IPS DF 6.9 (cell line): Measurements from ENCODE around the gene SCRN2.

Experiments used
- DNase-seq: peaks from one replicate; pipeline ENCODE4 v3.0.0-alpha.2; 2013; ENCODE audit warnings: low read depth, low spot score
- H3K27ac ChIP-seq: one replicate; pipeline ENCODE4 v1.5.1; 2013; ENCODE audit warnings: low read length, control low read depth
- H3K27me3 ChIP-seq: 2 replicates; pipeline ENCODE4 v1.6.1; 2013; ENCODE audit warnings: mild to moderate bottlenecking, low read length; ENCODE audit not compliant: control insufficient read depth, insufficient read depth
- H3K36me3 ChIP-seq: 2 replicates; pipeline ENCODE4 v1.6.1; 2013; ENCODE audit warnings: low read length; ENCODE audit not compliant: control insufficient read depth, insufficient read depth
- H3K4me1 ChIP-seq: 2 replicates; pipeline ENCODE4 v1.6.1; 2013; ENCODE audit warnings: low read length; ENCODE audit not compliant: control insufficient read depth, insufficient read depth
- H3K4me3 ChIP-seq: 2 replicates; pipeline ENCODE4 v1.5.1; 2013; ENCODE audit warnings: mild to moderate bottlenecking, low read length
- H3K9me3 ChIP-seq: 2 replicates; pipeline ENCODE4 v1.6.1; 2013; ENCODE audit warnings: low read length, inconsistent platforms; ENCODE audit not compliant: control insufficient read depth, insufficient read depth
- WGBS: extraction: QIAGEN DNeasy Blood & Tissue Kit; methylation state at CpG from one replicate; pipeline ENCODE4 v1.1.7; 2013; ENCODE audit warnings: mixed read lengths, missing lambda C conversion rate; ENCODE audit not compliant: insufficient read length, insufficient coverage; 5-methylcytosine and 5-hydroxymethylcytosine counted together

The SCRN2 gene

GRCh38 chr17:47853616-47854015, 12.5 kb upstream of the SCRN2 start:
- DNase-seq: no peak
- Histone ChIP-seq H3K36me3 (no peaks in the 10 kb centered on the region), H3K9me3 (no peaks in the 10 kb centered on the region), H3K4me1 (peaks cover 2% of the 10 kb centered on the region; the same call in 1 of the 2 replicates), H3K4me3 (no peak overlapping the region), H3K27me3 (peaks cover 48% of the 10 kb centered on the region), H3K27ac (no peak overlapping the region)
- WGBS: no CpG with 5 or more reads among the region's 5 CpGs

- Histone ChIP-seq H3K4me1 (peaks cover 3% of the 10 kb centered on the region; the same call in 1 of the 2 replicates), H3K36me3 (no peaks in the 10 kb centered on the region), H3K9me3 (no peaks in the 10 kb centered on the region), H3K27ac (no peak overlapping the region), H3K4me3 (peak overlapping the region; percentile 21; the same call in 1 of the 2 replicates), H3K27me3 (peaks cover 54% of the 10 kb centered on the region)
- no peak for DNase-seq
- WGBS: no CpG with 5 or more reads among the region's 32 CpGs
Measured at GRCh38 chr17:47852113-47852949, 11.3 kb upstream of the SCRN2 start.

GRCh38 chr17:47851764-47852112, 10.7 kb upstream of the SCRN2 start:
- no peaks in the 10 kb centered on the region for H3K9me3 ChIP-seq
- DNase-seq: no peak
- H3K4me1 ChIP-seq: peaks cover 3% of the 10 kb centered on the region; the same call in 1 of the 2 replicates
- no peaks in the 10 kb centered on the region for H3K36me3 ChIP-seq
- H3K27ac ChIP-seq: no peak overlapping the region
- no CpG with 5 or more reads among the region's 11 CpGs for WGBS
- H3K27me3 ChIP-seq: peaks cover 59% of the 10 kb centered on the region
- peak overlapping the region; percentile 21; the same call in 1 of the 2 replicates for H3K4me3 ChIP-seq

- peaks cover 65% of the 10 kb centered on the region for H3K27me3 ChIP-seq
- DNase-seq: no peak
- no peaks in the 10 kb centered on the region for H3K36me3 ChIP-seq
- H3K9me3 ChIP-seq: no peaks in the 10 kb centered on the region
- H3K27ac ChIP-seq: no peak within 1 kb of the TSS
- H3K4me1 ChIP-seq: peaks cover 3% of the 10 kb centered on the region; the same call in 1 of the 2 replicates
- H3K4me3 ChIP-seq: peak within 1 kb of the TSS; percentile 40; the same call in 1 of the 2 replicates
- WGBS: no CpG with 5 or more reads among the region's 71 CpGs
Measured at GRCh38 chr17:47850692-47851573, 9.9 kb upstream of the SCRN2 start, which contains the start of gene SP6. Gene SP6 (minus strand): TSS chr17:47851163. CDS start chr17:47848429, 2,734 bp downstream.

- DNase-seq: no peak
- Histone ChIP-seq H3K36me3 (no peaks in the 10 kb centered on the region), H3K9me3 (no peaks in the 10 kb centered on the region), H3K27me3 (peaks cover 68% of the 10 kb centered on the region), H3K4me1 (peaks cover 2% of the 10 kb centered on the region; the same call in 1 of the 2 replicates), H3K4me3 (peak overlapping the region; percentile 40; the same call in 1 of the 2 replicates), H3K27ac (no peak overlapping the region)
- WGBS: no CpG with 5 or more reads among the region's 9 CpGs
Measured at GRCh38 chr17:47850373-47850691, 9.3 kb upstream of the SCRN2 start.

GRCh38 chr17:47848198-47848513, 7.1 kb upstream of the SCRN2 start:
- Histone ChIP-seq H3K9me3 (no peaks in the 10 kb centered on the region), H3K4me3 (peak overlapping the region; percentile 15; the same call in 1 of the 2 replicates), H3K36me3 (no peaks in the 10 kb centered on the region), H3K4me1 (peaks cover 5% of the 10 kb centered on the region; the same call in 1 of the 2 replicates), H3K27ac (no peak overlapping the region), H3K27me3 (peaks cover 53% of the 10 kb centered on the region)
- no peak for DNase-seq
- WGBS: no CpG with 5 or more reads among the region's 23 CpGs

- H3K27me3 ChIP-seq: peaks cover 47% of the 10 kb centered on the region
Measured at GRCh38 chr17:47847341-47848197, 6.5 kb upstream of the SCRN2 start.

GRCh38 chr17:47846716-47847340, 5.8 kb upstream of the SCRN2 start:
- Histone ChIP-seq H3K27ac (no peak overlapping the region), H3K4me3 (peak overlapping the region; percentile 7; the same call in 1 of the 2 replicates), H3K4me1 (peaks cover 6% of the 10 kb centered on the region; the same call in 1 of the 2 replicates), H3K9me3 (no peaks in the 10 kb centered on the region), H3K27me3 (peaks cover 41% of the 10 kb centered on the region), H3K36me3 (no peaks in the 10 kb centered on the region)
- DNase-seq: no peak
- WGBS: no CpG with 5 or more reads among the region's 31 CpGs

More at GRCh38 chr17:47847341-47848197, 6.5 kb upstream of the SCRN2 start:
- no CpG with 5 or more reads among the region's 71 CpGs for WGBS
- H3K9me3 ChIP-seq: no peaks in the 10 kb centered on the region
- no peak for DNase-seq
- H3K36me3 ChIP-seq: no peaks in the 10 kb centered on the region
- peaks cover 6% of the 10 kb centered on the region; the same call in 1 of the 2 replicates for H3K4me1 ChIP-seq
- no peak overlapping the region for H3K27ac ChIP-seq
- H3K4me3 ChIP-seq: peak overlapping the region; percentile 15; the same call in 1 of the 2 replicates

GRCh38 chr17:47845716-47846075, 4.6 kb upstream of the SCRN2 start:
- H3K27me3 ChIP-seq: peaks cover 41% of the 10 kb centered on the region
- no peak overlapping the region for H3K4me3 ChIP-seq
- DNase-seq: no peak
- H3K4me1 ChIP-seq: peaks cover 6% of the 10 kb centered on the region; the same call in 1 of the 2 replicates
- H3K27ac ChIP-seq: no peak overlapping the region
- H3K9me3 ChIP-seq: no peaks in the 10 kb centered on the region
- WGBS: no CpG with 5 or more reads among the region's 3 CpGs
- H3K36me3 ChIP-seq: no peaks in the 10 kb centered on the region
